NCI-H187 treated with DMSO at 0.1 percent for 48 hours (cell line): Measurements from ENCODE around the gene DGCR2.

Source experiments
- DNase-seq: peaks from one replicate; lab custom pipeline; 2025; lab: John Stamatoyannopoulos, UW

The DGCR2 gene

GRCh38 chr22:19127329-19128008, 5.3 kb upstream of the DGCR2 start:
- DNase-seq: no peak

- DNase-seq: no peak
These were observed 4.4 kb upstream of the DGCR2 start for GRCh38 chr22:19126309-19127273.

GRCh38 chr22:19125474-19126308, 3.5 kb upstream of the DGCR2 start:
- DNase-seq: no peak

- DNase-seq: no peak
These were observed 2.8 kb upstream of the DGCR2 start for GRCh38 chr22:19125011-19125410.

- no peak for DNase-seq
These were observed 2.2 kb upstream of the DGCR2 start for GRCh38 chr22:19124377-19124776.

GRCh38 chr22:19123936-19124335, 1.7 kb upstream of the DGCR2 start:
- no peak for DNase-seq

- no peak for DNase-seq
These were observed 710 bp upstream of the DGCR2 start for GRCh38 chr22:19122752-19123492.

GRCh38 chr22:19121631-19122142, 525 bp downstream of the DGCR2 start:
- DNase-seq: no peak

- no peak for DNase-seq
These were observed 1.2 kb downstream of the DGCR2 start for GRCh38 chr22:19120829-19121630.

- no peak for DNase-seq
These were observed 2.3 kb downstream of the DGCR2 start for GRCh38 chr22:19119949-19120348.

GRCh38 chr22:19118329-19118880, 3.8 kb downstream of the DGCR2 start:
- no peak for DNase-seq

GRCh38 chr22:19117111-19117512, 5.1 kb downstream of the DGCR2 start:
- DNase-seq: no peak

GRCh38 chr22:19115628-19116027, 6.6 kb downstream of the DGCR2 start:
- no peak for DNase-seq

GRCh38 chr22:19114984-19115552, 7.1 kb downstream of the DGCR2 start:
- no peak for DNase-seq

- no peak for DNase-seq
These were observed 8.8 kb downstream of the DGCR2 start for GRCh38 chr22:19113429-19113828.

GRCh38 chr22:19111584-19111983, 10.6 kb downstream of the DGCR2 start:
- DNase-seq: no peak

- no peak for DNase-seq
These were observed 11.1 kb downstream of the DGCR2 start for GRCh38 chr22:19111140-19111539.

- DNase-seq: no peak
These were observed 11.6 kb downstream of the DGCR2 start for GRCh38 chr22:19110646-19111045.

GRCh38 chr22:19110064-19110458, 12.2 kb downstream of the DGCR2 start:
- no peak for DNase-seq
